Amniotic stem cell (primary cell): ENCODE measurements around the gene ACAP2.
"Not testable (repeated sequence)": the region's sequence is repeated elsewhere in the genome, so short reads cannot be mapped to it uniquely, and the experiment has no call there.

ENCODE experiments used
- DNase-seq: peaks from one replicate; lab custom pipeline; 2025; lab: John Stamatoyannopoulos, UW

The ACAP2 gene

DNA sequence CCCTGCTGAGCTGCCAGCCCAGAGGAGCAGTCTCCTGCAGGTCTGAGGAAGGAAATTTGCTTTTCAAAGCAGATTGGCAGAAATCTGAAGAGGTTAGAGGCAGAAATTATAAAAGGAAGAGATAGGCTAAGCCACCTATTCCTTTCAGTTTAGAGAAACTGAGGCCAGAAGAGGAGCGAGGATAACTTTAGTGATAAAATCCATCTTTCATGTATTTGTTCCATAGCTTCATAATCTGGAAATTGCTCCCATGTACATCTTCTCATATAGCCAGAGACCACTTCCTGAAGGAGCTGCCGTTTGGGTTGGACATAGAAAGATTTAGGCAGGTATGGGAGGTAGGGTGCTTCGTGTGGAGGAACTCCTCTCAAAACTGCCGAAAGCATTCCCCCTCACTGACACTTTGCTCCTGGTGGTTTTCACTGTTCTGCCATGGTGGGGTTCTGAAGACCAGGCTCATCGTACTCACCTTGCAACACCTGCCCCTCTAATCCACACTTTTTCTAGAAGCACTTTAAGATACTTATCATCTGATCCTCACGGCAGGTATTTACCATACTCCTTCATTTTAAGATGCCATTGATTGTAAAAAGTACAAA lies 670 bp upstream of the ACAP2 start:
- DNase-seq: no peak

- DNase-seq: peak; percentile 9
Measured at GRCh38 chr3:195441992-195442572, 738 bp downstream of the ACAP2 start.

DNA sequence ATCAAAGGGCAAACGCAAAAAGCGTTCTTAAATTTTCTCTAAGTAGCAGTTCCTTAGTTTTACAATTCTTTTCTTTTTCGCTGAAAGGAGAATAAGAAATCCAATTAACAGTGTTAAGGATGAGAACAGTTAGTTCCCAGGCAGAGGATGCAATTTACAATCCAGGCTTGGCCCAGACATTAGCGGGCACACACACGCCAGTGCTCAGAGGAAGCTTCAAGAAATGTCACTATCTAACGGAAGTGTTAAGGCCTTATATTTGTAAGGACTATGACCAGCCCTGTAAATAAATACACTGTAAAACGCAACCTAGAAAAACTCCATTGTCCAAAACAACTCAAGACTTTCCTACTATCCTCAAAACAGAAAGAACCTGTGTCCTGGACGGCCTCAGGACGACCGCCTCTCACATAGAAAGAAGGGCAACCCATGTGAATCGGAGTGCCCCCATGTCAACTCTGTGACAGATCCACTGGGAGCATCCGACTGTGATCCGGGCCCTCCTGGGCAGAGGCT lies 1.3 kb downstream of the ACAP2 start:
- no peak for DNase-seq

- no peak for DNase-seq
Measured at GRCh38 chr3:195441051-195441450, 1.8 kb downstream of the ACAP2 start.

DNA sequence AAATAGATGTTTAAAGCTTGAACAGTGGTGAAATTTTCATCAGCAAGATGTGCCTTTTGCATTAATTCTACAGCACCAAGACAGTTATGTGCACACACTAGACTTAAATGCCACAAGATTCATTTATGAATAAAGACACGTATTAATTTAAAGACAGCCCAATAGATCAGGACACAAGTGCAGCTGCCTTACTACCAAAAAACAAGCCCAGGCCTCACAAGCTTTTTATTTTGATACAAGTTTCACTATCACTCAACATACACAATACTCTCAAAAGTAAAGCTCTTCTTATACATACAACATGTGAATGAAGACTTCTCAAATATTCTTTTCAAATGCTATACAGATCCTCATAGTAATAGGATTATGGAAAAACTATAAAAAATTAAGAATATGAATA lies 2.4 kb downstream of the ACAP2 start:
- DNase-seq: no peak

- DNase-seq: no peak
Measured at GRCh38 chr3:195438371-195438770, 4.4 kb downstream of the ACAP2 start.

GRCh38 chr3:195425849-195426248 lies 17.0 kb downstream of the ACAP2 start:
- DNase-seq: no peak

DNA sequence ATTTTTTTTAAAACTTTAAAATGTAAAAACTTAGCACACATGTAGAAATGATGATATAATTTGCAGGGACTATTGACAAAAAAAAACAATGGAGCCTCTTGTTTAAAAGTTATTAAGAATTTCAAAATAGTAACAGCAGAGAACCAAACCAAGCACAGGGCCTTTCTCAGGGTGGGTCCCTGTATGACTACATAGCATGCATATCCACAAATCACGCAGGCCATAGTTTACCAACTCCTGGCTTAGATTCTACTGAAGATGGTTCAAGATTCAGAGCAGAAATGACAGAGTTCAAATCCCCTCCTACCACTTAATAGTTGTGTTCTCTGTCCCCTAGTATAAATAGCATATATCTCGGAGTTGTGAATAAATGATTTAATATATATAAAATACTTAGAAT lies 19.0 kb downstream of the ACAP2 start:
- no peak for DNase-seq

- DNase-seq: no peak
Measured at GRCh38 chr3:195421400-195421799, 21.4 kb downstream of the ACAP2 start.

DNA sequence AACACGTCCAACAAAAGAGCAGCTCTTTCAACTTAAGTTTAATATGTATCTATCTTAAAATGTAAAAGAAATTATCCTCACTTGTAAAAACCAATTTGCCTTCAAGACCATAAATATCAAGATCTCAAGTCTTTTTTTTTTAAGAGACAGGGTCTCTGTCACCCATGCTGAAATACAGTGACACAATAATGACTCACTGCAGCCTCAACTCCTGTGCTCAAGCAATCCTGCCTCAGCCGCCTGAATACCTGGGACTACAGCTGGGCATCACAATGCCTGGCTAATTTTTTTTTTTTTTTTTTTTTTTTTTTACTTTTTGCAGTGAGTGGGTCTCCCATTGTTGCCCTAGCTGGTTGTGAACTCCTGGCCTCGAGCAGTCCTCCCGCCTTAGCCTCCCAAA lies 26.0 kb downstream of the ACAP2 start:
- DNase-seq: no peak

- DNase-seq: no peak
Measured at GRCh38 chr3:195411836-195412235, 31.0 kb downstream of the ACAP2 start.

DNA sequence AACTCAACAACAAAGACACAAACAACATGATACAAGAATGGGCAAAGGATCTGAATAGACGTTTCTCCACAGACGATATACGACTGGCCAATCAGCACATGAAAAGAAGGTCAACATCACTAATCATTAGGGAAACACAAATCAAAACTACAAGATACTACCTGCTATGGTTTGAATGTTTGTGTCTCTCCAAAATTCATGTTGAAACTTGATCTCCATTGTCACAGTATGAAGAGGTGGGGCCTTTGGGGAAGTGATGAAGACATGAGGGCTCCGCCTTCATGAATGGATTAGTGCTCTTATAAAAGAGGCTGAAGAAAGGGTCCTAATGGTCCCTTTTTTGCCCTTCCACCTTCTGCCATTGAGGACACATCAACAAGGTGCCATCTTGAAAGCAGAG lies 32.3 kb downstream of the ACAP2 start:
- DNase-seq: no peak

- DNase-seq: no peak
Measured at GRCh38 chr3:195407531-195408409, 35.0 kb downstream of the ACAP2 start.

- DNase-seq: no peak
Measured at GRCh38 chr3:195405651-195406050, 37.2 kb downstream of the ACAP2 start.

DNA sequence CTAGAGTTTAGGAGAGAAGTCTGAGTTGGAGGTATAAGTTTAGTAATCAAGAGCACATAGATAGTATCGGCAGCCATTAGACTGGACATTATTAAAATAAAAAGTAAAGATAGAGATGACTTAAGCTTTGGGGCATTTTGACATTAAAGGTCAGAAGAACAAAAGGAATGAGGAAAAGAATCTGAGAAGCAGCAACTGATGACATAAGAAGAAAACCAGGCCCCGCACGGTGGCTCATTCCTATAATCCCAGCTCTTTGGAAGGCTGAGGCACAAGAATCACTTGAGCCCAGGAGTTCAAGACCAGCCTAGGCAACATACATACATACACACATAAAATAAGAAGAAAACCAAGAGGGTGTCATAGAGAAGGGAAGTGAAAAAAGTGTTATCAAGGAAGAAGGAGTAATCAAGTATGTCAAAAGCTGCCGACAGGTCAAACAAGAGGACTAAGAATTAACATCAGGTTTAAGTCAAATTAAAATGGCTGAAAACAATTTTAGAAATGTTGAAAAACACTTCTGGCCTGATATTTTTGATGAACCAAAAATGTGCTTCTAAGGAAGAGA lies 38.9 kb downstream of the ACAP2 start:
- no peak for DNase-seq

DNA sequence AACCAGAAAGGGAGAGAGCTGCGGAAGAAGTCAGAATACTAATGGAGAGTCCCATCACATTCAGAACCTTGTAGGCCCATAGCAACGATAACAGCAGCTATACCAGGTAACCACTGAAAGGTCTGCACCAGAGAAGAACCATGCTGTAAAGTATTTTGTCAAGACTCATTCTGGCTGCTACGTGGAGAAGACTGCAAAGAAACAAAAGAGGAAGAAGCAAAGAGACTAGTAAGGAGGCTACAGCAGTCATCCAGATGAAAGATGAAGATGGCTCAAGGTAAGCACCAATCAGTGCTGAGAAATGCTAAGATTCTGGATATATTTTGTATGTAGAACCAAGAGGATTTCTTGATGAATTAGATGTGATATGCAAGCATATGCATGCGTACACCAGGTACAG lies 39.6 kb downstream of the ACAP2 start:
- no peak for DNase-seq

DNA sequence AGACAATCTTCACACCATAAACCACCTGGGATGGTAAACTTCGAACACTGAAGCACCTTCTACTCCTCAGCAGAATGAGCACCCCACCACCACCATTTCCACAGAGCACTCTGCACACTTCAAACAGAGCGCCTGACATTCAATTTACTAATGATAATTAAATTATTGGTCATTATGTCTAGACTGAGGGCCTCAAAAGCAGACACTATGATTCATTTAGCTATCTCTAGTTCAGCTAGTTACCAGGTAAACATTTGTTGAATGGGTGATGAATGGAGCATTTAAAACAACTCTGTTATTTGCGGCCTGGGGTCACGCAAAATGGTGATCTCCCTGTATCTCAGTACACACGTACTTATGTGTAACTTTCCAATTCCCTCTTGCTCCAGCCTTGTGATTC lies 40.9 kb downstream of the ACAP2 start:
- DNase-seq: no peak

- not testable (repeated sequence) for DNase-seq
Measured at GRCh38 chr3:195398460-195398859, 44.4 kb downstream of the ACAP2 start.

- no peak for DNase-seq
Measured at GRCh38 chr3:195397524-195397923, 45.3 kb downstream of the ACAP2 start.

DNA sequence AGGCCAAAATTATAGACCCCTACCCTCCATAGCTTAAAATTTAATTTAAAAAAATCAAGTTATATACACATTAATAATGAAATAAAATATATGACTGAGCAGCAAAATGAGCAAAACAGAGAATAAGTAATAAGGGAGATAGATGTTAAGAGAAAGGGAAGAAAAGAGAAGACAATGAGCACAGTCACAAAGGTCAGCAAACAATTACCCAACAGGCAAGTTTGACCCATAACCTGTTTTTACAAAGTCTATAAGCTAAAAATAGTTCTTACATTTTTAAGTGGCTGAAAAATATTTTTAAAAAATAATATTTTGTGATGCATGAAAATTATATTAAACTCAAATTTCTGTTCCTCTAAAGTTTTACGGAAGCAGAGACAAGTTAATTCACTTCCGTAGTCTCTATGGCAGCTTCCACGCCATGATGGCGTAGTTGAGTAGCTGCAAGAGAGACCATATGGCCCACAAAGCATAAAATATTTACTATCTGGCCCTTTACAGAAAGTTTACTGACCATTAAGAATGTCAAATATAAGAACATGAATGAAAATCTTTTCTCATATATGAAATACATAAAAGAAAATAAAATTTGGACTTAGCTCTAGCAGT lies 47.5 kb downstream of the ACAP2 start:
- no peak for DNase-seq

DNA sequence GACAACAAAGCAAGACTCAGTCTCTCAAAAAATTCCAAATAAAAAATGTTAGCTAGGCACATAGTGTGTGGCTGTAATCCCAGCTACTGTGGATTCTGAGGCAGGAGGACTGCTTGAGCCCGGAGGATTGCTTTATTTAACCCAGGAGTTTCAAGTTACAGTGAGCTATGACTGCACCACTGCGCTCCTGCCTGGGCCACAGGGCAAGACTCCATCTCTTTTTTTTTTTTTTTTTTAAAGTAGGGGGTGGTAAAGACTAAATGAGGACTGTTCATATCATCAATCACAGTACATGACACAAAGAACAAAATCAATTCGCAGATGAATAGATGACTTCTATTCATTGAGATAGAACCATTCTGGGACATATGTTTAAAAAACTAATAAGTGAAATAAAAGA lies 48.1 kb downstream of the ACAP2 start:
- DNase-seq: no peak

DNA sequence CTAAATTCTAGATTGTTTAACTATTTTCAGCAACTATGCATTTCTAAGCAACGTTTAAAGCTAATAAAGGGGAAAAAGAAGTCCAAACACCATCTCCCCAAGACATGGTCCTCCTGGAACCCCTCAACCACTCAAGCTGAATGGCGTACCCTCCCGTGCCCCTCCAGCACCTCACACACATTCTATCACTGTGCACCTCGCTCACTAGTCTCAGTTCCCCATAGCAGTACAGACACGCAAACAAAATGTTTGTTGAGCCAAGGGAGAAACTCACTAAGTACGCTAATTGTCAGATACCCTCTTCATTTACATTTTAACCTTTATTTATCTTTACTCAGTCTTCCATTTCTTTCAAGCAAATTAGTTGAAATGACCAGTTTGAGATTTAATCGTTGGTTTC lies 48.8 kb downstream of the ACAP2 start:
- DNase-seq: no peak
